ENCODE measurements around the gene ADAM17. TPM values are rescaled to one million over a fixed set of nuclear protein-coding genes. Genes with fewer than 3 reads are reported as not detected.

Gene ADAM17
- total and polyA plus RNA-seq, 10 of the 15 experiments (the other 5 are each of a cell fraction or from before 2014, with no cell fraction given), result 2.3 to 18.5 (median 13.4) TPM

DNA sequence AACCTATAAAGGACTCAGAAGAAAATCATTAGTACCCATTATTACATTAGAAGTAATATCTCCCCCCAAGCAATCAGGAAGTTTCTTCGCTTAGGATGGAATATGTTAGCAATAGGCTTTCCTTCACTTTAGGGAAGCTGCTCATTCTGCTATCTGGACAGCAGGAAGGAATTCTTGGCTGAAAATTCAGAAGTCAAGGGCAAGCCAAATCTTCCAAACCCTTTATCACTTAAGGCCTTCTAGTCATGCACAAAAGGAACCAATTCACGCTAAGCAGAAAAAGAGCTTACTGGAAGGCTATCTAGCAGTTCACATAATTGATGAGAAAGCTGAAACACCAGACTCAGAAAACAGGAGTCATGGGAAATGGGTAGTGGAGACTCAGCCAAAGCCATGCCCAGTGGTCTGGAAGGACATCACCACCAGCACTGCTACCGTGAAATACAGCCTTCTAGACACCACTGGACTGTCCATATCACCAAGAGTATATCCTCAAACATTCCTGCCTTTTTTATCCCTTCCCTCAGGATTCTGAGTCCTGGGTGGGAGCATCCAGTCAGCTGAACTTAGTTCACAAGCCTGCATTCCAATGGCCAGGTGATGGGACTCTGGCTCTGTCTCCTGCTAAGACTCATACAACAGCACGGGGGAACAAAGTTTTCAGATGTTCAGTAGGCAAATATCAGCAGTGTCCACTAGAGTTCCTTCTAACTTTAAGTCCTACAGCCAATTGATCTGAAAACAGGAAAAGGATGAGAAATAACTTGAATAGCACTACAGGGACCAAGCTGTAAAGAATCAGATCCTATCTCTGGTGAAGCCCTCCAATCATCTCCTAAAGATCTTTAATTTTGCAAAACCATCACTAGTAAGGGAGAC lies 14.8 kb upstream of the ADAM17 start:
- ChIA-PET POLR2A (interaction anchor here (0.6 kb wide), 1 partner anchor 783 kb away, joined by 4 read pairs; no protein-coding TSS in a partner anchor), CTCF (interaction anchor here (0.8 to 1.9 kb wide), 3 partner anchors 9 to 229 kb away, joined by 3 to 5 read pairs (median 3); no protein-coding TSS in a partner anchor)
- BruUV-seq (replicated peaks), result no TSS peak

More for the DNA sequence above, 14.8 kb upstream of the ADAM17 start:
- Histone ChIP-seq H3K36me3 (ENCODE audit: control insufficient read depth in 2 of 2, insufficient read depth in 2 of 2, low read length in 1 of 2) (no peaks in the 10 kb centered on the region), H3K27ac (ENCODE audit: control insufficient read depth, insufficient read depth) (no peak overlapping the region), H3K4me1 (ENCODE audit: control insufficient read depth, insufficient read depth, low read length) (no peaks in the 10 kb centered on the region), H3K9ac (ENCODE audit: control insufficient read depth, insufficient read depth, low read length) (no peak overlapping the region), H2AFZ (ENCODE audit: control insufficient read depth, low read depth, low read length) (no peak overlapping the region), H3K27me3 (replicated peaks in 1 of 2; ENCODE audit: control insufficient read depth in 2 of 2, insufficient read depth in 2 of 2, low read length in 1 of 2) (no peaks in the 10 kb centered on the region), H3K79me2 (ENCODE audit: control insufficient read depth, insufficient read depth, low read length) (no peaks in the 10 kb centered on the region), H3K4me3 (no peak overlapping the region), H4K20me1 (ENCODE audit: control insufficient read depth, insufficient read depth) (no peaks in the 10 kb centered on the region), H3K9me3 (replicated peaks; ENCODE audit: control insufficient read depth, insufficient read depth, low read length) (no peaks in the 10 kb centered on the region), H3K4me2 (ENCODE audit: control insufficient read depth, insufficient read depth) (no peak overlapping the region)
- SMC1A ChIA-PET (ENCODE audit: uncharacterized antibody, unreplicated experiment), result interaction anchor here (0.7 to 2.4 kb wide), 5 partner anchors 14 to 478 kb away, joined by 3 to 6 read pairs (median 3); partner anchors contain the start of gene ADAM17
- TF ChIP-seq, protein P1, sequence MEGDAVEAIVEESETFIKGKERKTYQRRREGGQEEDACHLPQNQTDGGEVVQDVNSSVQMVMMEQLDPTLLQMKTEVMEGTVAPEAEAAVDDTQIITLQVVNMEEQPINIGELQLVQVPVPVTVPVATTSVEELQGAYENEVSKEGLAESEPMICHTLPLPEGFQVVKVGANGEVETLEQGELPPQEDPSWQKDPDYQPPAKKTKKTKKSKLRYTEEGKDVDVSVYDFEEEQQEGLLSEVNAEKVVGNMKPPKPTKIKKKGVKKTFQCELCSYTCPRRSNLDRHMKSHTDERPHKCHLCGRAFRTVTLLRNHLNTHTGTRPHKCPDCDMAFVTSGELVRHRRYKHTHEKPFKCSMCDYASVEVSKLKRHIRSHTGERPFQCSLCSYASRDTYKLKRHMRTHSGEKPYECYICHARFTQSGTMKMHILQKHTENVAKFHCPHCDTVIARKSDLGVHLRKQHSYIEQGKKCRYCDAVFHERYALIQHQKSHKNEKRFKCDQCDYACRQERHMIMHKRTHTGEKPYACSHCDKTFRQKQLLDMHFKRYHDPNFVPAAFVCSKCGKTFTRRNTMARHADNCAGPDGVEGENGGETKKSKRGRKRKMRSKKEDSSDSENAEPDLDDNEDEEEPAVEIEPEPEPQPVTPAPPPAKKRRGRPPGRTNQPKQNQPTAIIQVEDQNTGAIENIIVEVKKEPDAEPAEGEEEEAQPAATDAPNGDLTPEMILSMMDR (IDR thresholded peaks at IDR 0.05 in 2 of 3, conservative IDR thresholded peaks at IDR 0.05 in 1 of 3; ENCODE audit: control insufficient read depth in 2 of 3, extremely low read depth in 1 of 3, insufficient read depth in 1 of 3, low read depth in 3 of 3, low read length in 3 of 3), result peak in 2 of 3 experiments; percentile 16 to 20; a peak in 3 of 6 replicates
- TF ChIP-seq IRF4 (IDR thresholded peaks at IDR 0.05; ENCODE audit: low read depth, low read length) (no peak), BACH1 (IDR thresholded peaks at IDR 0.05; ENCODE audit: borderline replicate concordance) (no peak), WRNIP1 (IDR thresholded peaks at IDR 0.05; ENCODE audit: borderline replicate concordance, low read depth, low read length) (no peak), RAD21 (IDR thresholded peaks at IDR 0.05; ENCODE audit: insufficient read depth, low read depth, low read length) (0 out of 2 replicates have a peak, but pooled peaks have one; percentile 11), TCF3 (IDR thresholded peaks at IDR 0.05; ENCODE audit: borderline replicate concordance, insufficient read depth, low read depth, low read length) (no peak), FOXM1 (IDR thresholded peaks at IDR 0.05; ENCODE audit: low read depth, low read length) (no peak)
- 85% methylated on average over 4 of the region's 4 CpGs for WGBS (ENCODE audit: insufficient coverage, insufficient replicate concordance, low lambda C conversion rate, missing lambda C conversion rate)
- DNase-seq (ENCODE audit: low read depth, low spot score) (no peak), ATAC-seq (peak; percentile 38), FAIRE-seq (peak; percentile 65)
- in situ Hi-C loops (cut with MboI) (no loop called here), intact Hi-C loops (cut with micrococcal nuclease; ENCODE audit: unreplicated experiment) (no loop called here)
- RAD21 ChIA-PET (ENCODE audit: unreplicated experiment), result interaction anchor here (0.7 kb wide), 1 partner anchor 231 kb away, joined by 3 read pairs; no protein-coding TSS in a partner anchor

All from GM12878 (cell line).